Activated CD8-positive, alpha-beta memory T cell treated with anti-CD3 and anti-CD28 coated beads for 1 hour (primary cell): ENCODE measurements around the gene INSYN2B.
"Not testable (repeated sequence)": the region's sequence is repeated elsewhere in the genome, so short reads cannot be mapped to it uniquely, and the experiment has no call there.

Experiments
- DNase-seq, 2 donors: peaks; one replicate each; pipeline ENCODE4 v3.0.0-alpha.2; 2020; ENCODE audit warnings: low read depth in 1 of 2; ENCODE audit errors: extremely low read depth in 1 of 2

Gene INSYN2B

GRCh38 chr5:169973056-169973455 lies 7.2 kb downstream of the INSYN2B start:
- no peak for DNase-seq

- DNase-seq: no peak
Measured at GRCh38 chr5:169971780-169972179, 8.5 kb downstream of the INSYN2B start.

GRCh38 chr5:169970911-169971765 lies 9.2 kb downstream of the INSYN2B start:
- no peak for DNase-seq

GRCh38 chr5:169970339-169970738 lies 10.0 kb downstream of the INSYN2B start:
- no peak for DNase-seq

GRCh38 chr5:169964246-169964645 lies 16.0 kb downstream of the INSYN2B start:
- DNase-seq: no peak

GRCh38 chr5:169960659-169961058 lies 19.6 kb downstream of the INSYN2B start:
- DNase-seq: no peak

GRCh38 chr5:169958278-169958677 lies 22.0 kb downstream of the INSYN2B start:
- no peak for DNase-seq

GRCh38 chr5:169956756-169957155 lies 23.5 kb downstream of the INSYN2B start:
- DNase-seq: no peak

GRCh38 chr5:169956126-169956525 lies 24.2 kb downstream of the INSYN2B start:
- DNase-seq: no peak

- DNase-seq: no peak
Measured at GRCh38 chr5:169954786-169955185, 25.5 kb downstream of the INSYN2B start.

GRCh38 chr5:169953196-169953595 lies 27.1 kb downstream of the INSYN2B start:
- not testable (repeated sequence) for DNase-seq

GRCh38 chr5:169950333-169950732 lies 30.0 kb downstream of the INSYN2B start:
- DNase-seq: no peak

GRCh38 chr5:169946743-169947295 lies 33.5 kb downstream of the INSYN2B start:
- DNase-seq: no peak

GRCh38 chr5:169945831-169946261 lies 34.4 kb downstream of the INSYN2B start:
- no peak for DNase-seq

GRCh38 chr5:169944922-169945680 lies 35.2 kb downstream of the INSYN2B start:
- no peak for DNase-seq

- no peak for DNase-seq
Measured at GRCh38 chr5:169944115-169944514, 36.2 kb downstream of the INSYN2B start.

- no peak for DNase-seq
Measured at GRCh38 chr5:169943026-169943425, 37.3 kb downstream of the INSYN2B start.

- DNase-seq: no peak
Measured at GRCh38 chr5:169942181-169942580, 38.1 kb downstream of the INSYN2B start.

GRCh38 chr5:169941542-169941941 lies 38.8 kb downstream of the INSYN2B start:
- no peak for DNase-seq

- DNase-seq: no peak
Measured at GRCh38 chr5:169939731-169940130, 40.6 kb downstream of the INSYN2B start.

- no peak for DNase-seq
Measured at GRCh38 chr5:169938439-169938838, 41.9 kb downstream of the INSYN2B start.

- DNase-seq: no peak
Measured at GRCh38 chr5:169935762-169936161, 44.5 kb downstream of the INSYN2B start.
